K562 (cell line): ENCODE data around the gene BLM. TPM values are rescaled to one million over a fixed set of nuclear protein-coding genes. Genes with fewer than 3 reads are reported as not detected.

ENCODE experiments used
- ATAC-seq: fragments of 200-7000 bp; cut with Tn5 transposase; 3 replicates; pipeline ENCODE4 v1.9.1; 2020; ENCODE audit warnings: moderate library complexity
- BruUV-seq: library from RNA; stranded (reverse); fragments of 400-500 nt; replicated peaks from 2 replicates; lab custom pipeline; 2021; lab: Mats Ljungman, UMichigan
- CTCF ChIA-PET: fragments of 300-600 bp; formaldehyde crosslinking; extraction: SDS; loops from one replicate; lab custom pipeline; 2021; ENCODE audit warnings: low intra/inter-chr PET ratio; lab: Yijun Ruan, JAX
- POLR2A ChIA-PET: fragments of 300-600, 350-650 bp; sonication (Branson Sonifier 250); formaldehyde crosslinking; extraction: SDS; loops from one replicate; lab custom pipeline; 2021; ENCODE audit warnings: antibody characterized with exemption, inconsistent platforms; lab: Yijun Ruan, JAX
- DNase-seq, 4 experiments: peaks; one replicate each; pipeline versions ENCODE4 v3.0.0 to v3.0.0-alpha.2; 2011 to 2018; ENCODE audit warnings: low spot score in 3 of 4, mixed read lengths in 3 of 4; ENCODE audit errors: extremely low read depth in 1 of 4
- FAIRE-seq: peaks from 2 replicates; lab custom pipeline; 2011; peaks lifted over from hg19 to GRCh38; lab: Jason Lieb, UNC
- H2AFZ ChIP-seq: 2 replicates; pipeline ENCODE4 v1.6.0; 2011; ENCODE audit warnings: low read depth, low read length, control low read depth, inconsistent platforms
- H3K27ac ChIP-seq: fragments of 200-600 bp; 3 replicates; pipeline ENCODE4 v1.8.0; 2011; ENCODE audit warnings: low read depth, mild to moderate bottlenecking, control low read depth, inconsistent platforms, low read length, moderate library complexity, mixed read lengths; ENCODE audit errors: extremely low read depth
- H3K27me3 ChIP-seq, 2 experiments: fragments of 300-600 bp in 1 of 2; 2 replicates in 1 of 2; 3 replicates in 1 of 2; pipeline versions ENCODE4 v1.6.0 to v1.8.0; 2011; ENCODE audit warnings: inconsistent platforms in 2 of 2, low read length in 2 of 2, mild to moderate bottlenecking in 1 of 2, mixed read lengths in 1 of 2, moderate library complexity in 1 of 2; ENCODE audit not compliant: control insufficient read depth in 2 of 2, insufficient read depth in 2 of 2
- H3K36me3 ChIP-seq: fragments of 300-600 bp; 3 replicates; pipeline ENCODE4 v1.8.0; 2011; ENCODE audit warnings: mild to moderate bottlenecking, low read length, inconsistent platforms; ENCODE audit not compliant: control insufficient read depth, insufficient read depth
- H3K4me1 ChIP-seq, 2 experiments: fragments of 200-600 bp in 1 of 2; replicated peaks in 1 of 2; 2 replicates in 1 of 2; 3 replicates in 1 of 2; pipeline versions ENCODE4 v1.5.1 to v1.8.0; 2011; ENCODE audit warnings: inconsistent platforms in 2 of 2, low read length in 2 of 2, mild to moderate bottlenecking in 1 of 2, mixed read lengths in 1 of 2, moderate library complexity in 1 of 2; ENCODE audit not compliant: control insufficient read depth in 2 of 2, insufficient read depth in 2 of 2
- H3K4me2 ChIP-seq: 2 replicates; pipeline ENCODE4 v1.6.1; 2011; ENCODE audit warnings: low read length, control low read depth, inconsistent platforms, mixed read lengths; ENCODE audit not compliant: insufficient read depth
- H3K4me3 ChIP-seq: fragments of 200-600 bp; sonication (generic), shearing (Covaris generic); 2 replicates; pipeline ENCODE4 v1.5.1; 2016; ENCODE audit warnings: control low read depth, inconsistent platforms
- H3K79me2 ChIP-seq: fragments of 200-600 bp; 3 replicates; pipeline ENCODE4 v1.8.0; 2011; ENCODE audit warnings: low read length, inconsistent platforms; ENCODE audit not compliant: control insufficient read depth, insufficient read depth
- H3K9ac ChIP-seq, 2 experiments: 2 replicates each; pipeline versions ENCODE4 v1.6.0 to v1.6.1; 2011; ENCODE audit warnings: low read depth in 2 of 2, low read length in 2 of 2, control low read depth in 1 of 2, inconsistent platforms in 1 of 2, mild to moderate bottlenecking in 1 of 2, mixed read lengths in 1 of 2; ENCODE audit not compliant: insufficient read depth in 1 of 2
- H3K9me1 ChIP-seq: one replicate; pipeline ENCODE4 v1.6.0; 2011; ENCODE audit warnings: inconsistent platforms, mild to moderate bottlenecking, low read length, moderate library complexity; ENCODE audit not compliant: control insufficient read depth, insufficient read depth
- H3K9me3 ChIP-seq: replicated peaks from 2 replicates; pipeline ENCODE4 v1.5.1; 2011; ENCODE audit warnings: low read depth, low read length, inconsistent platforms; ENCODE audit not compliant: control insufficient read depth, insufficient read depth
- H4K20me1 ChIP-seq: replicated peaks from 2 replicates; pipeline ENCODE4 v1.6.1; 2011; ENCODE audit warnings: low read length, inconsistent platforms, mixed read lengths; ENCODE audit not compliant: control insufficient read depth, insufficient read depth
- ARID4B ChIP-seq: sonication (generic); formaldehyde crosslinking; IDR thresholded peaks from 2 replicates; pipeline ENCODE4 v1.8.0; 2022; ENCODE audit warnings: mild to moderate bottlenecking, missing genetic modification reagents
- EGR1 ChIP-seq: fragments of 450-650 bp; conservative IDR thresholded peaks from 2 replicates; pipeline ENCODE4 v1.6.1; 2017; ENCODE audit warnings: mild to moderate bottlenecking
- FOXK2 ChIP-seq, 2 experiments: fragments of 450-650 bp; IDR thresholded peaks in 1 of 2; conservative IDR thresholded peaks in 1 of 2; 2 replicates each; pipeline ENCODE4 v1.6.1; 2016; ENCODE audit warnings: low read depth in 2 of 2, mild to moderate bottlenecking in 1 of 2
- GABPA ChIP-seq: fragments of 200-800 bp; sonication (Bioruptor generic); conservative IDR thresholded peaks from 2 replicates; pipeline ENCODE4 v1.6.1; 2016; ENCODE audit warnings: low read depth, missing genetic modification characterization, missing compliant biosample characterization
- HSF4 ChIP-seq: fragments of 250-450 bp; sonication (Bioruptor Pico); IDR thresholded peaks from 2 replicates; pipeline ENCODE4 v2.1.2; 2022; ENCODE audit warnings: mild to moderate bottlenecking, moderate library complexity, borderline replicate concordance
- KLF10 ChIP-seq: fragments of 250-450 bp; sonication (Bioruptor Pico); IDR thresholded peaks from 2 replicates; pipeline ENCODE4 v1.6.1; 2021; ENCODE audit warnings: matching md5 sums
- MAFK ChIP-seq: IDR thresholded peaks from 2 replicates; pipeline ENCODE4 v1.6.1; 2011; ENCODE audit warnings: low read length, improper control_type of control experiment
- NR4A1 ChIP-seq, 2 experiments: fragments of 250-450 bp in 1 of 2; fragments of 450-650 bp in 1 of 2; sonication (Bioruptor Pico) in 1 of 2; IDR thresholded peaks; 2 replicates each; pipeline versions ENCODE4 v1.4.0 to v1.6.1; 2016 to 2020; ENCODE audit warnings: mild to moderate bottlenecking in 2 of 2, missing compliant biosample characterization in 1 of 2, missing genetic modification characterization in 1 of 2, moderate library complexity in 1 of 2
- SMAD4 ChIP-seq: fragments of 250-450 bp; sonication (Bioruptor Pico); conservative IDR thresholded peaks from 2 replicates; pipeline ENCODE4 v1.8.0; 2021; ENCODE audit warnings: inconsistent platforms, mild to moderate bottlenecking, moderate library complexity
- USF1 ChIP-seq: sonication (generic); formaldehyde crosslinking; IDR thresholded peaks from 2 replicates; pipeline ENCODE4 v1.9.0; 2022; ENCODE audit warnings: mild to moderate bottlenecking, missing genetic modification reagents
- ZBED1 ChIP-seq: IDR thresholded peaks from 2 replicates; pipeline ENCODE4 v1.6.1; 2014
- ZBTB17 ChIP-seq: fragments of 450-650 bp; formaldehyde crosslinking; IDR thresholded peaks from 2 replicates; pipeline ENCODE4 v1.4.0; 2020; ENCODE audit warnings: mild to moderate bottlenecking
- ZBTB33 ChIP-seq: sonication (generic); formaldehyde crosslinking; IDR thresholded peaks from 2 replicates; pipeline ENCODE4 v1.8.1; 2023; ENCODE audit warnings: mild to moderate bottlenecking, missing genetic modification reagents
- ZNF232 ChIP-seq: sonication (generic); formaldehyde crosslinking; IDR thresholded peaks from 2 replicates; pipeline ENCODE4 v1.8.0; 2022; ENCODE audit warnings: mild to moderate bottlenecking, missing genetic modification reagents
- ZNF551 ChIP-seq: fragments of 250-450 bp; sonication (Bioruptor Pico); IDR thresholded peaks from 2 replicates; pipeline ENCODE4 v1.5.0; 2021; ENCODE audit warnings: mild to moderate bottlenecking, moderate library complexity
- WGBS: fragments of 100-300 bp; shearing (Covaris generic); methylation state at CpG from one replicate; pipeline ENCODE4 v1.1.6; 2016; ENCODE audit warnings: low coverage, mixed read lengths; ENCODE audit not compliant: insufficient coverage; ENCODE audit errors: missing lambda C conversion rate; 5-methylcytosine and 5-hydroxymethylcytosine counted together
- in situ Hi-C: fragments of 300-500 bp; cut with MboI; formaldehyde crosslinking; loops from 4 replicates; pipeline ENCODE4 v1.15.0; 2018; ENCODE audit warnings: inconsistent platforms, mixed read lengths
- intact Hi-C: fragments of 100-400 bp; cut with micrococcal nuclease; formaldehyde crosslinking; loops from 2 replicates; pipeline ENCODE4 v1.14.2; 2022
- polyA plus RNA-seq, 8 experiments: library from polyadenylated mRNA; depleted of rRNA in 4 of 8; stranded (reverse) in 5 of 8; unstranded in 3 of 8; fragments of >200 nt; fragmentation: Nextera tagmentation in 2 of 8; fragmentation: Illumina TruSeq in 1 of 8; extraction: Ambion mirVana in 2 of 8; extraction: Trizol in 1 of 8; gene quantifications; 2 replicates each; pipeline versions ENCODE4 v1.2.1 to v1.2.3, GENCODE V29; 2011 to 2014; ENCODE audit warnings: inconsistent platforms in 1 of 8, missing spikeins in 1 of 8
- total RNA-seq, 7 experiments: library from RNA; depleted of rRNA in 6 of 7; stranded (reverse); fragments of >200 nt in 6 of 7; fragmentation: Illumina TruSeq in 2 of 7; extraction: Trizol in 2 of 7; gene quantifications; 2 replicates each; pipeline versions ENCODE4 v1.2.1 to v1.2.3, GENCODE V29; 2011 to 2021; ENCODE audit warnings: low replicate concordance in 1 of 7

BLM gene
- total and polyA plus RNA-seq, 9 of the 15 experiments (the other 6 are each of a cell fraction or from before 2014, with no cell fraction given) = 21.0 to 56.0 (median 43.9) TPM

GRCh38 chr15:90837094-90837493, 119.9 kb downstream of the BLM start (continued):
- TF ChIP-seq ARID4B (CRISPR knock-in tag) (0 out of 2 replicates have a peak, but pooled peaks have one; percentile 18), NR4A1 (CRISPR knock-in tag; IDR thresholded peaks at IDR 0.05) (no peak), NR4A1 (tag; IDR thresholded peaks at IDR 0.05) (0 out of 2 replicates have a peak, but pooled peaks have one; percentile 18)

GRCh38 chr15:90838139-90838538, 121.0 kb downstream of the BLM start:
- H3K9me1 ChIP-seq = no peaks in the 10 kb centered on the region
- H3K4me1 ChIP-seq = peaks cover 63 to 69% of the 10 kb centered on the region in 2 experiments
- ChIA-PET POLR2A (interaction anchor here (0.6 to 0.7 kb wide), 3 partner anchors 11 to 1214 kb away, joined by 3 to 4 read pairs (median 3); no protein-coding TSS in a partner anchor), CTCF (no interaction called here)
- no peaks in the 10 kb centered on the region for H3K27me3 ChIP-seq
- 0 out of 2 replicates have a peak overlapping the region, but pooled peaks have one; percentile 22 for H2AFZ ChIP-seq
- in situ Hi-C loops (no loop called here), intact Hi-C loops (no loop called here)
- H3K4me3 ChIP-seq = no peak overlapping the region
- H3K79me2 ChIP-seq = no peaks in the 10 kb centered on the region
- no peak overlapping the region for H3K27ac ChIP-seq
- ATAC-seq (no peak), FAIRE-seq (no peak), DNase-seq (no peak)
- H3K36me3 ChIP-seq = no peaks in the 10 kb centered on the region
- H3K4me2 ChIP-seq = no peak overlapping the region
- 64% methylated on average over 10 of the region's 15 CpGs for WGBS
- H3K9ac ChIP-seq = peak overlapping the region in 1 of 2 experiments; percentile 67; a peak in 2 of 4 replicates
- BruUV-seq = no TSS peak
- H3K9me3 ChIP-seq = no peaks in the 10 kb centered on the region
- H4K20me1 ChIP-seq = no peaks in the 10 kb centered on the region
- no peak for TF ChIP-seq ZBED1
- no peak for TF ChIP-seq KLF10 (CRISPR knock-in tag)
- no peak for TF ChIP-seq HSF4 (CRISPR knock-in tag)
- TF ChIP-seq SMAD4 (CRISPR knock-in tag) = no peak
- no peak for TF ChIP-seq ZNF232 (CRISPR knock-in tag)
- TF ChIP-seq USF1 (CRISPR knock-in tag) = no peak
- TF ChIP-seq ZNF551 (CRISPR knock-in tag) = no peak
- 0 out of 2 replicates have a peak, but pooled peaks have one; percentile 11 for TF ChIP-seq EGR1
- no peak for TF ChIP-seq GABPA (tag)
- TF ChIP-seq MAFK = no peak
- TF ChIP-seq ZBTB33 = peak; percentile 69; the same call in 1 of the 2 replicates
- no peak for TF ChIP-seq FOXK2 (conservative IDR thresholded peaks at IDR 0.05 in 1 of 2, IDR thresholded peaks at IDR 0.05 in 1 of 2; ENCODE audit: low read depth in 2 of 2)
- no peak for TF ChIP-seq ZBTB17 (CRISPR knock-in tag)
